ENCODE measurements around the gene FAM13B.
"Not testable (repeated sequence)": the region's sequence is repeated elsewhere in the genome, so short reads cannot be mapped to it uniquely, and the experiment has no call there.

The FAM13B gene

DNA sequence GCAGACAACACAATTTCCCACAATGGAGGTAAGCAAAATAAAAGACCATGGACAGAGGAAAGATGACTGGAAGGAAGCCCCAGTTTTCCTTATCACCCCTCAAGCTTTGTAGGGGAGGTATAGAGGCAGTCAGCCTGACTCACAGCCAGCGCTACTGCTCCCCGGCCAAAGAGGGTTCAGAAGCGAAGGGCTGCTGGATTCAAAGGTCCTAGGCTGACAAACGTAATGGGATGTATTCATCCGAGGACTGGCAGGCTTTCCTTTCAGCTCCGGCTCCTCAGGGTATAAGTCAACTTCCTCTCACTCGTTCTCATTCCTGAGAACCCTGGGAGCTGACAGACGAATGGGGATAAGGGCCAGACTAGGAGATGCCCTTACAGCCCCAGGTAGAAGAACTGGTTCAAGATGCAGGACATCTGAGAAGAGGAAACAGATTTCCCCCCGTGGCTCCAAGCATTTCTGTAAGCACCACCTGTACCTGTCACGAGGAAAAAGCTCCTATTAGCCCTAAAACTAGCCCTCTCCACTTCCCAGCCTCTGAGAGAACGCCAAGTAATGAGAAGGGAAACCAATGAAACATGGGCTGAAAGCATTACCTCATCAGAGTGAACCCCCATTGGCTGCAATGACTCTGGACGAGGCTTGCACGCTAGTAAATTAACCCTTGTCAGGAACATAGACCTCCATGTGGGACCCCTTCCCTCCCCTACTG, 22.1 kb upstream of the FAM13B start:
- Histone ChIP-seq H3K36me3 (ENCODE audit: insufficient read depth, low read length) (no peaks in the 10 kb centered on the region), H3K4me2 (ENCODE audit: low read depth, low read length, poor library complexity, severe bottlenecking) (no peak overlapping the region), H3F3A (ENCODE audit: low read depth) (no peaks in the 10 kb centered on the region), H3K9ac (ENCODE audit: low read depth, low read length, poor library complexity, severe bottlenecking) (no peak overlapping the region), H2AFZ (ENCODE audit: low read length) (0 out of 2 replicates have a peak overlapping the region, but pooled peaks have one; percentile 18), H3K79me2 (ENCODE audit: insufficient read depth, low read length) (no peaks in the 10 kb centered on the region), H3K9me3 (ENCODE audit: insufficient read depth, low read depth, low read length) (no peaks in the 10 kb centered on the region), H3K4me1 (ENCODE audit: insufficient read depth, low read length, poor library complexity, severe bottlenecking) (no peaks in the 10 kb centered on the region), H4K20me1 (ENCODE audit: insufficient read depth, low read length, poor library complexity, severe bottlenecking) (no peaks in the 10 kb centered on the region), H3K9me2 (replicated peaks; ENCODE audit: low read depth, low read length) (no peaks in the 10 kb centered on the region), H3K27me3 (ENCODE audit: insufficient read depth, low read length, poor library complexity, severe bottlenecking) (no peaks in the 10 kb centered on the region), H3K4me3 (ENCODE audit: low read length, poor library complexity, severe bottlenecking) (no peak overlapping the region)
- TF ChIP-seq EZH2phosphoT487 (IDR thresholded peaks at IDR 0.05; ENCODE audit: borderline replicate concordance), result no peak
- TF ChIP-seq, protein P1, sequence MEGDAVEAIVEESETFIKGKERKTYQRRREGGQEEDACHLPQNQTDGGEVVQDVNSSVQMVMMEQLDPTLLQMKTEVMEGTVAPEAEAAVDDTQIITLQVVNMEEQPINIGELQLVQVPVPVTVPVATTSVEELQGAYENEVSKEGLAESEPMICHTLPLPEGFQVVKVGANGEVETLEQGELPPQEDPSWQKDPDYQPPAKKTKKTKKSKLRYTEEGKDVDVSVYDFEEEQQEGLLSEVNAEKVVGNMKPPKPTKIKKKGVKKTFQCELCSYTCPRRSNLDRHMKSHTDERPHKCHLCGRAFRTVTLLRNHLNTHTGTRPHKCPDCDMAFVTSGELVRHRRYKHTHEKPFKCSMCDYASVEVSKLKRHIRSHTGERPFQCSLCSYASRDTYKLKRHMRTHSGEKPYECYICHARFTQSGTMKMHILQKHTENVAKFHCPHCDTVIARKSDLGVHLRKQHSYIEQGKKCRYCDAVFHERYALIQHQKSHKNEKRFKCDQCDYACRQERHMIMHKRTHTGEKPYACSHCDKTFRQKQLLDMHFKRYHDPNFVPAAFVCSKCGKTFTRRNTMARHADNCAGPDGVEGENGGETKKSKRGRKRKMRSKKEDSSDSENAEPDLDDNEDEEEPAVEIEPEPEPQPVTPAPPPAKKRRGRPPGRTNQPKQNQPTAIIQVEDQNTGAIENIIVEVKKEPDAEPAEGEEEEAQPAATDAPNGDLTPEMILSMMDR (conservative IDR thresholded peaks at IDR 0.05; ENCODE audit: low read length), result no peak

DNA sequence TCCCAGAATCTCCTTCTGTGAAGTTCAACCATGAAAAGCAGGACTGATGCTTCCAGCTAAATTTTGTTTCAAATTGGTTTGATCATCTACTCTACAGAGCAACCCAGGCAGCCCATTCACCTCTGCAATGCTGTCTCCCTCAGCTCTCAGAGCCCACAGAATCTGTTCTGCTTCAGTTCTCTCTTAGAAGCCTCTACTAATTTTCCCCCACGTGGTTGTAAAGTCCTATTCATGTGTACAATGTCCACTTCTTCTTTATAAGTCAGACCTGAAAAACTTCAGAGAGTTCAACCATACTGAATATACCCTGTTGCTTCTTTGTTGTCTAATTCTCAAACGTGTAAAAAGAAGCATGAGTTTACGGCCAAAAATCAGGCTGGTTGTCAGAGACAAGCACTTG, 21.3 kb upstream of the FAM13B start:
- Histone ChIP-seq H3K79me2 (ENCODE audit: insufficient read depth, low read length) (no peaks in the 10 kb centered on the region), H3K36me3 (ENCODE audit: insufficient read depth, low read length) (no peaks in the 10 kb centered on the region), H3F3A (ENCODE audit: low read depth) (no peaks in the 10 kb centered on the region), H3K4me2 (ENCODE audit: low read depth, low read length, poor library complexity, severe bottlenecking) (no peak overlapping the region), H3K9me3 (ENCODE audit: insufficient read depth, low read depth, low read length) (no peaks in the 10 kb centered on the region), H3K4me3 (ENCODE audit: low read length, poor library complexity, severe bottlenecking) (no peak overlapping the region), H3K4me1 (ENCODE audit: insufficient read depth, low read length, poor library complexity, severe bottlenecking) (no peaks in the 10 kb centered on the region), H2AFZ (ENCODE audit: low read length) (0 out of 2 replicates have a peak overlapping the region, but pooled peaks have one; percentile 18), H3K27me3 (ENCODE audit: insufficient read depth, low read length, poor library complexity, severe bottlenecking) (no peaks in the 10 kb centered on the region), H4K20me1 (ENCODE audit: insufficient read depth, low read length, poor library complexity, severe bottlenecking) (no peaks in the 10 kb centered on the region), H3K9ac (ENCODE audit: low read depth, low read length, poor library complexity, severe bottlenecking) (no peak overlapping the region), H3K9me2 (replicated peaks; ENCODE audit: low read depth, low read length) (no peaks in the 10 kb centered on the region)
- TF ChIP-seq, protein P1 (conservative IDR thresholded peaks at IDR 0.05; ENCODE audit: low read length), result no peak
- no peak for TF ChIP-seq EZH2phosphoT487 (IDR thresholded peaks at IDR 0.05; ENCODE audit: borderline replicate concordance)

DNA sequence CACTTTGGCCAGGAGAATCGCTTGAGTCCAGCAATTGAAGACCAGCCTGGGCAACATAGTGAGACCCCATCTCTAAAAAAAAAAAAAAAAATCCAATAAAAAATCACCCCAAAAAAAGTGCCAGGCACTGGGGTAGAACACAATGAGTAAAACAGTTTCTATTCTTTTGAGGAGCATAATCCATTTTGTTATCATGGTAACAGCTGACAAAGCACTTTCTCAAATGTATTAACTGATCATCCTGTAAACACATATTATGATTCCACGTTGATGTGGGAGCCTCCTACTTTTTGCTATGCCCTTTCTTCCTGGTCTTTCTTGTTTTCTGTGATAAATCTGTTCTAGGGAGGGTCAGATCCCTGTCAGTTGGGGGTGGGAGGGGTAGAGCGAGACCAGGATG, 20.7 kb upstream of the FAM13B start:
- Histone ChIP-seq H4K20me1 (ENCODE audit: insufficient read depth, low read length, poor library complexity, severe bottlenecking) (no peaks in the 10 kb centered on the region), H3K27me3 (ENCODE audit: insufficient read depth, low read length, poor library complexity, severe bottlenecking) (no peaks in the 10 kb centered on the region), H3K9me2 (replicated peaks; ENCODE audit: low read depth, low read length) (no peaks in the 10 kb centered on the region), H3K79me2 (ENCODE audit: insufficient read depth, low read length) (no peaks in the 10 kb centered on the region), H3F3A (ENCODE audit: low read depth) (no peaks in the 10 kb centered on the region), H3K4me2 (ENCODE audit: low read depth, low read length, poor library complexity, severe bottlenecking) (no peak overlapping the region), H3K36me3 (ENCODE audit: insufficient read depth, low read length) (no peaks in the 10 kb centered on the region), H3K9ac (ENCODE audit: low read depth, low read length, poor library complexity, severe bottlenecking) (no peak overlapping the region), H3K4me1 (ENCODE audit: insufficient read depth, low read length, poor library complexity, severe bottlenecking) (no peaks in the 10 kb centered on the region), H3K9me3 (ENCODE audit: insufficient read depth, low read depth, low read length) (no peaks in the 10 kb centered on the region), H2AFZ (ENCODE audit: low read length) (no peak overlapping the region), H3K4me3 (ENCODE audit: low read length, poor library complexity, severe bottlenecking) (no peak overlapping the region)
- no peak for TF ChIP-seq EZH2phosphoT487 (IDR thresholded peaks at IDR 0.05; ENCODE audit: borderline replicate concordance)
- TF ChIP-seq, protein P1 (conservative IDR thresholded peaks at IDR 0.05; ENCODE audit: low read length), result no peak

DNA sequence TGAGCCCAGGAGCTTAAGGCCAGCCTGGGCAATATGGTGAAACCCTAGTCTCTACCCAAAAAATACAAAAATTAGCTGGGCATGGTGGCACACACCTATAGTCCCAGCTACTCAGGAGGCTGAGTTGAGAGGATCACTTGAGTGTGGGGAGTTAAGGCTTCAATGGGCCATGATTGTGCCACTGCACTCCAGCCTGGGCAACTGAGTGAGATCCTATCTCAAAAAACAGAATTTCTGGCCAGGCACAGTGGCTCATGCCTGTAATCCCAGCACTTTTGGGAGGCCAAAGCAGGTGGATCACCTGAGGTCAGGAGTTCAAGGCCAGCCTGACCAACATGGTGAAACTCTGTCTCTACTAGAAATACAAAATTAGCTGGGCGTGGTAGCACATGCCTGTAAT, 19.8 kb upstream of the FAM13B start:
- H3K4me1 ChIP-seq (ENCODE audit: insufficient read depth, low read length, poor library complexity, severe bottlenecking); H3K4me3 ChIP-seq (ENCODE audit: low read length, poor library complexity, severe bottlenecking); H3K79me2 ChIP-seq (ENCODE audit: insufficient read depth, low read length); H3K36me3 ChIP-seq (ENCODE audit: insufficient read depth, low read length); H3K27me3 ChIP-seq (ENCODE audit: insufficient read depth, low read length, poor library complexity, severe bottlenecking); H3K9me2 ChIP-seq (replicated peaks; ENCODE audit: low read depth, low read length); H3F3A ChIP-seq (ENCODE audit: low read depth); H4K20me1 ChIP-seq (ENCODE audit: insufficient read depth, low read length, poor library complexity, severe bottlenecking); H2AFZ ChIP-seq (ENCODE audit: low read length); H3K9ac ChIP-seq (ENCODE audit: low read depth, low read length, poor library complexity, severe bottlenecking); H3K9me3 ChIP-seq (ENCODE audit: insufficient read depth, low read depth, low read length); H3K4me2 ChIP-seq (ENCODE audit: low read depth, low read length, poor library complexity, severe bottlenecking): not testable (repeated sequence)

All from Loucy (cell line).